GF-D8 (cell line): ENCODE results near the gene GDAP1L1.
"Not testable (repeated sequence)": the region's sequence is repeated elsewhere in the genome, so short reads cannot be mapped to it uniquely, and the experiment has no call there.

Experiments
- DNase-seq: peaks from one replicate; lab custom pipeline; 2025; lab: John Stamatoyannopoulos, UW

Gene GDAP1L1

GRCh38 chr20:44255942-44256341 lies 8.8 kb downstream of the GDAP1L1 start:
- no peak for DNase-seq

- no peak for DNase-seq
Observed at GRCh38 chr20:44256961-44257360, 9.9 kb downstream of the GDAP1L1 start.

- no peak for DNase-seq
Observed at GRCh38 chr20:44258226-44258890, 11.2 kb downstream of the GDAP1L1 start.

GRCh38 chr20:44264287-44264686 lies 17.2 kb downstream of the GDAP1L1 start:
- DNase-seq = no peak

GRCh38 chr20:44268802-44269201 lies 21.7 kb downstream of the GDAP1L1 start:
- no peak for DNase-seq

- DNase-seq = no peak
Observed at GRCh38 chr20:44271915-44272663, 25.0 kb downstream of the GDAP1L1 start.

GRCh38 chr20:44273231-44274215 lies 26.4 kb downstream of the GDAP1L1 start:
- no peak for DNase-seq

- DNase-seq = no peak
Observed at GRCh38 chr20:44274303-44275017, 27.4 kb downstream of the GDAP1L1 start.

- DNase-seq = no peak
Observed at GRCh38 chr20:44279228-44279627, 32.1 kb downstream of the GDAP1L1 start.

GRCh38 chr20:44280387-44280786 lies 33.3 kb downstream of the GDAP1L1 start:
- no peak for DNase-seq

GRCh38 chr20:44282192-44282591 lies 35.1 kb downstream of the GDAP1L1 start:
- DNase-seq = no peak

- DNase-seq = no peak
Observed at GRCh38 chr20:44284032-44284431, 36.9 kb downstream of the GDAP1L1 start.

- DNase-seq = no peak
Observed at GRCh38 chr20:44287272-44288097, 40.4 kb downstream of the GDAP1L1 start.

GRCh38 chr20:44288252-44288651 lies 41.1 kb downstream of the GDAP1L1 start:
- DNase-seq = no peak

GRCh38 chr20:44291754-44292153 lies 44.6 kb downstream of the GDAP1L1 start:
- DNase-seq = no peak

- DNase-seq = no peak
Observed at GRCh38 chr20:44296011-44296410, 48.9 kb downstream of the GDAP1L1 start.

GRCh38 chr20:44297721-44298120 lies 50.6 kb downstream of the GDAP1L1 start:
- DNase-seq = no peak

GRCh38 chr20:44299011-44299535 lies 52.0 kb downstream of the GDAP1L1 start:
- DNase-seq = not testable (repeated sequence)

- no peak for DNase-seq
Observed at GRCh38 chr20:44301285-44301684, 54.2 kb downstream of the GDAP1L1 start.

GRCh38 chr20:44302026-44302669 lies 55.0 kb downstream of the GDAP1L1 start:
- no peak for DNase-seq
